Ishikawa (cell line): ENCODE measurements around the gene CPM.

Source experiments
- TEAD4 ChIP-seq: IDR thresholded peaks from 2 replicates; pipeline ENCODE4 v1.6.1; 2012
- TF ChIP-seq, protein P1 (sequence below): IDR thresholded peaks from 2 replicates; pipeline ENCODE4 v1.6.1; 2012; ENCODE audit warnings: low read depth, mild to moderate bottlenecking

- no peak for TF ChIP-seq TEAD4
- TF ChIP-seq, protein P1, sequence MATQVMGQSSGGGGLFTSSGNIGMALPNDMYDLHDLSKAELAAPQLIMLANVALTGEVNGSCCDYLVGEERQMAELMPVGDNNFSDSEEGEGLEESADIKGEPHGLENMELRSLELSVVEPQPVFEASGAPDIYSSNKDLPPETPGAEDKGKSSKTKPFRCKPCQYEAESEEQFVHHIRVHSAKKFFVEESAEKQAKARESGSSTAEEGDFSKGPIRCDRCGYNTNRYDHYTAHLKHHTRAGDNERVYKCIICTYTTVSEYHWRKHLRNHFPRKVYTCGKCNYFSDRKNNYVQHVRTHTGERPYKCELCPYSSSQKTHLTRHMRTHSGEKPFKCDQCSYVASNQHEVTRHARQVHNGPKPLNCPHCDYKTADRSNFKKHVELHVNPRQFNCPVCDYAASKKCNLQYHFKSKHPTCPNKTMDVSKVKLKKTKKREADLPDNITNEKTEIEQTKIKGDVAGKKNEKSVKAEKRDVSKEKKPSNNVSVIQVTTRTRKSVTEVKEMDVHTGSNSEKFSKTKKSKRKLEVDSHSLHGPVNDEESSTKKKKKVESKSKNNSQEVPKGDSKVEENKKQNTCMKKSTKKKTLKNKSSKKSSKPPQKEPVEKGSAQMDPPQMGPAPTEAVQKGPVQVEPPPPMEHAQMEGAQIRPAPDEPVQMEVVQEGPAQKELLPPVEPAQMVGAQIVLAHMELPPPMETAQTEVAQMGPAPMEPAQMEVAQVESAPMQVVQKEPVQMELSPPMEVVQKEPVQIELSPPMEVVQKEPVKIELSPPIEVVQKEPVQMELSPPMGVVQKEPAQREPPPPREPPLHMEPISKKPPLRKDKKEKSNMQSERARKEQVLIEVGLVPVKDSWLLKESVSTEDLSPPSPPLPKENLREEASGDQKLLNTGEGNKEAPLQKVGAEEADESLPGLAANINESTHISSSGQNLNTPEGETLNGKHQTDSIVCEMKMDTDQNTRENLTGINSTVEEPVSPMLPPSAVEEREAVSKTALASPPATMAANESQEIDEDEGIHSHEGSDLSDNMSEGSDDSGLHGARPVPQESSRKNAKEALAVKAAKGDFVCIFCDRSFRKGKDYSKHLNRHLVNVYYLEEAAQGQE, result no peak
Observed at GRCh38 chr12:68980476-68981212, 47.7 kb upstream of the CPM start.
